Measurements from ENCODE around the gene F5.

GRCh38 chr1:169479363-169480066 is 106.8 kb downstream of the F5 start:
- TF ChIP-seq POLR2A (IDR thresholded peaks at IDR 0.05; ENCODE audit: low read depth, low read length) (no peak), TAF1 (IDR thresholded peaks at IDR 0.05; ENCODE audit: borderline replicate concordance, low read depth, low read length) (no peak)
